NT2/D1 (cell line): ENCODE measurements around the gene APOO.

ENCODE experiments used
- SUZ12 ChIP-seq: IDR thresholded peaks from 2 replicates; pipeline ENCODE4 v1.6.1; 2011; ENCODE audit not compliant: insufficient read length, insufficient read depth; ENCODE audit errors: extremely low read depth
- YY1 ChIP-seq: IDR thresholded peaks from 2 replicates; pipeline ENCODE4 v1.6.1; 2011; ENCODE audit not compliant: insufficient read length, insufficient read depth

GRCh38 chrX:23789386-23790154 is 118.2 kb downstream of the APOO start:
- TF ChIP-seq YY1 (no peak), SUZ12 (no peak)
